Memory B cell (primary cell): ENCODE data around the gene KCNE4.

Experiments used
- ATAC-seq: fragments of 150-1000 bp; cut with Tn5 transposase; 2 replicates; pipeline ENCODE4 v1.10.0; 2021; ENCODE audit warnings: low read depth, mild to moderate bottlenecking, moderate library complexity
- DNase-seq, 2 donors: peaks; one replicate each; pipeline ENCODE4 v3.0.0; 2022; ENCODE audit warnings: low spot score in 2 of 2
- H3K27ac Mint-ChIP-seq: one replicate; pipeline ENCODE4 v1.8.0; 2022; ENCODE audit warnings: mild to moderate bottlenecking, moderate library complexity, mixed read lengths
- H3K27me3 Mint-ChIP-seq: one replicate; pipeline ENCODE4 v1.8.0; 2022; ENCODE audit warnings: mixed read lengths
- H3K36me3 Mint-ChIP-seq: one replicate; pipeline ENCODE4 v1.8.0; 2022; ENCODE audit warnings: mild to moderate bottlenecking, mixed read lengths
- H3K4me1 Mint-ChIP-seq: one replicate; pipeline ENCODE4 v1.8.0; 2022; ENCODE audit warnings: mixed read lengths
- H3K4me3 Mint-ChIP-seq: one replicate; pipeline ENCODE4 v1.8.0; 2022; ENCODE audit warnings: mild to moderate bottlenecking, moderate library complexity, mixed read lengths
- H3K9me3 Mint-ChIP-seq: one replicate; pipeline ENCODE4 v1.8.0; 2022; ENCODE audit warnings: mixed read lengths

The KCNE4 gene, protein sequence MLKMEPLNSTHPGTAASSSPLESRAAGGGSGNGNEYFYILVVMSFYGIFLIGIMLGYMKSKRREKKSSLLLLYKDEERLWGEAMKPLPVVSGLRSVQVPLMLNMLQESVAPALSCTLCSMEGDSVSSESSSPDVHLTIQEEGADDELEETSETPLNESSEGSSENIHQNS

DNA sequence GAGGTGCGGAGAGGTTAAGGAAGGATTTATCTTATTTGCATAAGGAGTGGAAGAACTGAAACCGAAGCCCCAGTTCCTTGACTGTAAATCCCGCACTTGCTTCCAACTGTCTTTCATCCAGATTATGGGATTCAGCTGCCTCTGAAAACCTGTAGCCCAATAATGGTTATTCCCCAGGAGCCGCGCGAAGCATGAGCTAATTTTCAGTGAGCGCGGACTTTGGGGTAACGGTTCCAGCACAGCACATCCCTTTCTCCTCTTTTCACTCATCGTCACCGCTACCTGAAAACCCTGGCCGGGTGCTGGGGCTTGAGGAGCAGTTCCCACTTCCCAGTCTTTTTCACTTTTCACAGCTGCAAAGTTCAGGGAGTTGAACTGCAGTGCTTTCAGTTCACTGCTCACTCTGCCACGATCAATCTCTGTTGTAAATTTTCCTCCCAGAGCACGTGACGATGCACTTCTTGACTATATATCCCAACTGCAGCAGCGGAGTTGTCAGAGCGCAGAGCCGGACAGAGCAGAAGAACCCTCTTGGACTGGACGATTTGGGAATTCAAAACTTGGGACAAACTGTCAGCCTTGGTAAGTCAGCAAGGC is at the start of gene KCNE4:
TSS of gene KCNE4 (plus strand) at position 498 of the 597 bp plus-strand sequence. CDS start 641 bp downstream, outside the sequence.
- DNase-seq: no peak
- Mint-ChIP-seq H3K27me3 (peaks cover 5% of the 10 kb centered on the region), H3K27ac (no peak within 1 kb of the TSS), H3K36me3 (no peaks in the 10 kb centered on the region), H3K4me3 (no peak within 1 kb of the TSS), H3K9me3 (peaks cover 1% of the 10 kb centered on the region), H3K4me1 (peaks cover 3% of the 10 kb centered on the region)
- no peak for ATAC-seq

DNA sequence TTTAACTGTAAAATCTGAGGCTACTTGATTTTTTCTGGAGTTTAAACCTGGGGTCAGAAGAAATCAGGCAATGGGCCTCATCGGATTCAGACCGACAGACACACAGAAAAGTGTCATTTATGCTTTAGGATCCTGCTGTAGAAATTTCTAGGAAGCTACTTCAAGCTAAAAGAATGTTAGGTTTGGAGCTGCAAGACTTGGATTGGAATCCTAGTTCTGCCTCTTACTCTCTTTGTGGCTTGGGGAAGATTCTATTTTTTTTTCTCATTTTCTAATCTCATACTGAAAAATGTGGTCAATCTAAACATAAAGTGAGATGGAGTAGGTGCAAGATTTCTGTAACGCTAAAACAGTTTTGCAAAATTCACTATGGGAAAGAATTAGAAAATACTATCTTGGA is 48.8 kb upstream of the KCNE4 start:
- ATAC-seq: no peak
- no peak for DNase-seq
- no peaks in the 10 kb centered on the region for H3K9me3 Mint-ChIP-seq
- H3K4me3 Mint-ChIP-seq: no peak overlapping the region
- H3K4me1 Mint-ChIP-seq: no peaks in the 10 kb centered on the region
- H3K27ac Mint-ChIP-seq: no peak overlapping the region
- H3K36me3 Mint-ChIP-seq: no peaks in the 10 kb centered on the region
- peaks cover 11% of the 10 kb centered on the region for H3K27me3 Mint-ChIP-seq

DNA sequence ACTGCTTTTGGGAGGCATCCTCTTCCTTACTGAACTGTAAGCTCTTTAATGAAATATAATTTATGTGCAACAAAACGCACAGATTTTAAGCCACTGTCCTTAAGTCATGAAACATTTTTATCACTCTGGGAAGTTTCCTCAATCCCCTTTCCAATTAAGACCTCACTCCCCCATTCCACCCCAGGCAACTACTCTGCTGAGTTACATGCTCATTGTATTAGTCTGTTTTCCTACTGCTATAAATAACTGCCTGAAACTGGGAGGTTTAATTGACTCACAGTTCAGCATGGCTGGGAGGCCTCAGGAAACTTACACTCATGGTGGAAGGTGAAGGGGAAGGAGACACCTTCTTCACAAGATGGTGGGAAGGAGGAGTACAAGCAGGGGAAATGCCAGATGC is 46.5 kb upstream of the KCNE4 start:
- H3K27ac Mint-ChIP-seq: no peak overlapping the region
- ATAC-seq (no peak), DNase-seq (no peak)
- no peaks in the 10 kb centered on the region for H3K9me3 Mint-ChIP-seq
- peaks cover 6% of the 10 kb centered on the region for H3K27me3 Mint-ChIP-seq
- no peak overlapping the region for H3K4me3 Mint-ChIP-seq
- no peaks in the 10 kb centered on the region for H3K4me1 Mint-ChIP-seq
- no peaks in the 10 kb centered on the region for H3K36me3 Mint-ChIP-seq

DNA sequence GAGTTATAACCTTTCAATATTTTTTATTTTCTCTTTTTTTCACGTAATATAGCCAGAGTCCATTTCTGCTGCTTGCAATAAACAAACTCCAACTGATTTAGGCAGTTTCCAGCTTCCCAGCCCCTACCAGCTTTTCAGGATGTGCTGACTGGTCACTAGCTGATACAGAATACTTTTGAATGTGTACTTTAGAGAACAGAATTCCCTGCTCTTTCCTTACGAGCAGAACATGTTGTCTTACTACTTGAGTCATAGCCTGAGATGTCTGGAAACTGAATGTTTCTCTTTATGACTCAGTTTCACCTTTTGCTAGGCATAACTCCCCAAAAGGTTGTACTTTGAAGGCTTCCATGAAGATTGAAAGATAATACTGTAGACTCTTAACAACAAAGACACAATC is 44.5 kb upstream of the KCNE4 start:
- H3K4me1 Mint-ChIP-seq: no peaks in the 10 kb centered on the region
- no peak for DNase-seq
- H3K9me3 Mint-ChIP-seq: no peaks in the 10 kb centered on the region
- no peak overlapping the region for H3K4me3 Mint-ChIP-seq
- no peak for ATAC-seq
- no peak overlapping the region for H3K27ac Mint-ChIP-seq
- peaks cover 1% of the 10 kb centered on the region for H3K27me3 Mint-ChIP-seq
- no peaks in the 10 kb centered on the region for H3K36me3 Mint-ChIP-seq

- H3K36me3 Mint-ChIP-seq: no peaks in the 10 kb centered on the region
- no peaks in the 10 kb centered on the region for H3K9me3 Mint-ChIP-seq
- H3K4me1 Mint-ChIP-seq: no peaks in the 10 kb centered on the region
- no peak overlapping the region for H3K27ac Mint-ChIP-seq
- H3K4me3 Mint-ChIP-seq: no peak overlapping the region
- ATAC-seq (no peak), DNase-seq (no peak)
- peaks cover 3% of the 10 kb centered on the region for H3K27me3 Mint-ChIP-seq
Measured at GRCh38 chr2:223008162-223008561, 43.8 kb upstream of the KCNE4 start.

- H3K36me3 Mint-ChIP-seq: no peaks in the 10 kb centered on the region
- H3K4me1 Mint-ChIP-seq: no peaks in the 10 kb centered on the region
- DNase-seq (no peak), ATAC-seq (no peak)
- H3K9me3 Mint-ChIP-seq: no peaks in the 10 kb centered on the region
- no peak overlapping the region for H3K4me3 Mint-ChIP-seq
- H3K27me3 Mint-ChIP-seq: peaks cover 3% of the 10 kb centered on the region
- no peak overlapping the region for H3K27ac Mint-ChIP-seq
Measured at GRCh38 chr2:223008956-223009355, 43.0 kb upstream of the KCNE4 start.

- H3K27ac Mint-ChIP-seq: no peak overlapping the region
- no peak overlapping the region for H3K4me3 Mint-ChIP-seq
- H3K36me3 Mint-ChIP-seq: no peaks in the 10 kb centered on the region
- H3K27me3 Mint-ChIP-seq: peaks cover 3% of the 10 kb centered on the region
- H3K4me1 Mint-ChIP-seq: no peaks in the 10 kb centered on the region
- H3K9me3 Mint-ChIP-seq: no peaks in the 10 kb centered on the region
- DNase-seq (no peak), ATAC-seq (no peak)
Measured at GRCh38 chr2:223010641-223011040, 41.3 kb upstream of the KCNE4 start.

GRCh38 chr2:223012291-223012690 is 39.7 kb upstream of the KCNE4 start:
- ATAC-seq: no peak
- Mint-ChIP-seq H3K4me3 (no peak overlapping the region), H3K36me3 (no peaks in the 10 kb centered on the region), H3K27ac (no peak overlapping the region), H3K4me1 (no peaks in the 10 kb centered on the region), H3K9me3 (no peaks in the 10 kb centered on the region), H3K27me3 (peaks cover 2% of the 10 kb centered on the region)
- no peak for DNase-seq

- H3K4me3 Mint-ChIP-seq: no peak overlapping the region
- no peaks in the 10 kb centered on the region for H3K36me3 Mint-ChIP-seq
- DNase-seq (no peak), ATAC-seq (no peak)
- H3K4me1 Mint-ChIP-seq: no peaks in the 10 kb centered on the region
- no peak overlapping the region for H3K27ac Mint-ChIP-seq
- peaks cover 4% of the 10 kb centered on the region for H3K9me3 Mint-ChIP-seq
- peaks cover 2% of the 10 kb centered on the region for H3K27me3 Mint-ChIP-seq
Measured at GRCh38 chr2:223019390-223019930, 32.5 kb upstream of the KCNE4 start.

GRCh38 chr2:223019987-223020717 is 31.8 kb upstream of the KCNE4 start:
- ATAC-seq (no peak), DNase-seq (no peak)
- Mint-ChIP-seq H3K36me3 (no peaks in the 10 kb centered on the region), H3K27me3 (peaks cover 2% of the 10 kb centered on the region), H3K4me3 (no peak overlapping the region), H3K27ac (no peak overlapping the region), H3K9me3 (peaks cover 4% of the 10 kb centered on the region), H3K4me1 (no peaks in the 10 kb centered on the region)

DNA sequence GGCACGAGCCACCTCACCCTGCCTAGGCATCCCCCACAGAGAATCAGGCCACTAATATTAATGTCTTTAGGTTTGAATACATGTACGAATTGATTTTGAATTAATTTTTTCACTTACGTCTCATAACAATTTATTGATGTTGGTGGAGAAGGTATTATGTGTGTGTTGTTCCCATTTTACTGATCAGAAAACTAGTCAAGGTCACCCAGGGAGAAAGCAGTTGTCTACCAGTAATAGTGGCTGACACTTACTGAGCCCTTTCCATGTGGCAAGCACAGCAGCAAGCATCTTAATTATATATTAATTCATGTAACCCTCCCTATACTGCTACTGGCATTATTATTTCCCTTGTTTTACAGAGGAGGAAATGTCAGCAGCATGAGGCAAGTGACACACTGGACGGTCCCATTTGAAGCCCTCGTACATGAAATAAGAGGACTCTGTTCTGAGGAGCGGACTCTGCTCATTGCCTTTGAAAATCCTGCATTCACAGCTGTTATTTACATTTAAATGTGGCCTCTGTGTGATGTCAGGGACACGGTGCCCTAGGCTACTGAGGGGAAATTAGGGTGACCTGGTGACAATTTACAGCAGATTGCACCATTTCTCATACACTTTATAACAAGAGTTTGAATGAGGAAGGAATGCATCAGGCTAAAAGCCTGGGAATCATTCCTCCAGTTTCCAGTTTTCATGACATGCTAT is 30.9 kb upstream of the KCNE4 start:
- no peak for ATAC-seq
- H3K36me3 Mint-ChIP-seq: no peaks in the 10 kb centered on the region
- H3K4me3 Mint-ChIP-seq: no peak overlapping the region
- H3K27ac Mint-ChIP-seq: no peak overlapping the region
- no peak for DNase-seq
- peaks cover 2% of the 10 kb centered on the region for H3K27me3 Mint-ChIP-seq
- peaks cover 4% of the 10 kb centered on the region for H3K9me3 Mint-ChIP-seq
- H3K4me1 Mint-ChIP-seq: no peaks in the 10 kb centered on the region

GRCh38 chr2:223026357-223027110 is 25.5 kb upstream of the KCNE4 start:
- DNase-seq (no peak), ATAC-seq (no peak)
- H3K9me3 Mint-ChIP-seq: peaks cover 1% of the 10 kb centered on the region
- peaks cover 2% of the 10 kb centered on the region for H3K27me3 Mint-ChIP-seq
- H3K4me1 Mint-ChIP-seq: no peaks in the 10 kb centered on the region
- no peak overlapping the region for H3K27ac Mint-ChIP-seq
- no peak overlapping the region for H3K4me3 Mint-ChIP-seq
- no peaks in the 10 kb centered on the region for H3K36me3 Mint-ChIP-seq

- no peak for DNase-seq
Measured at GRCh38 chr2:223027442-223027841, 24.5 kb upstream of the KCNE4 start.

More at GRCh38 chr2:223027442-223027841, 24.5 kb upstream of the KCNE4 start:
- no peak overlapping the region for H3K27ac Mint-ChIP-seq
- H3K4me3 Mint-ChIP-seq: no peak overlapping the region
- ATAC-seq: no peak
- H3K36me3 Mint-ChIP-seq: no peaks in the 10 kb centered on the region
- no peaks in the 10 kb centered on the region for H3K4me1 Mint-ChIP-seq
- H3K9me3 Mint-ChIP-seq: peaks cover 5% of the 10 kb centered on the region
- H3K27me3 Mint-ChIP-seq: peaks cover 4% of the 10 kb centered on the region
